Measurements from ENCODE around the gene TCP11L1.

The TCP11L1 gene, protein sequence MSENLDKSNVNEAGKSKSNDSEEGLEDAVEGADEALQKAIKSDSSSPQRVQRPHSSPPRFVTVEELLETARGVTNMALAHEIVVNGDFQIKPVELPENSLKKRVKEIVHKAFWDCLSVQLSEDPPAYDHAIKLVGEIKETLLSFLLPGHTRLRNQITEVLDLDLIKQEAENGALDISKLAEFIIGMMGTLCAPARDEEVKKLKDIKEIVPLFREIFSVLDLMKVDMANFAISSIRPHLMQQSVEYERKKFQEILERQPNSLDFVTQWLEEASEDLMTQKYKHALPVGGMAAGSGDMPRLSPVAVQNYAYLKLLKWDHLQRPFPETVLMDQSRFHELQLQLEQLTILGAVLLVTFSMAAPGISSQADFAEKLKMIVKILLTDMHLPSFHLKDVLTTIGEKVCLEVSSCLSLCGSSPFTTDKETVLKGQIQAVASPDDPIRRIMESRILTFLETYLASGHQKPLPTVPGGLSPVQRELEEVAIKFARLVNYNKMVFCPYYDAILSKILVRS

DNA sequence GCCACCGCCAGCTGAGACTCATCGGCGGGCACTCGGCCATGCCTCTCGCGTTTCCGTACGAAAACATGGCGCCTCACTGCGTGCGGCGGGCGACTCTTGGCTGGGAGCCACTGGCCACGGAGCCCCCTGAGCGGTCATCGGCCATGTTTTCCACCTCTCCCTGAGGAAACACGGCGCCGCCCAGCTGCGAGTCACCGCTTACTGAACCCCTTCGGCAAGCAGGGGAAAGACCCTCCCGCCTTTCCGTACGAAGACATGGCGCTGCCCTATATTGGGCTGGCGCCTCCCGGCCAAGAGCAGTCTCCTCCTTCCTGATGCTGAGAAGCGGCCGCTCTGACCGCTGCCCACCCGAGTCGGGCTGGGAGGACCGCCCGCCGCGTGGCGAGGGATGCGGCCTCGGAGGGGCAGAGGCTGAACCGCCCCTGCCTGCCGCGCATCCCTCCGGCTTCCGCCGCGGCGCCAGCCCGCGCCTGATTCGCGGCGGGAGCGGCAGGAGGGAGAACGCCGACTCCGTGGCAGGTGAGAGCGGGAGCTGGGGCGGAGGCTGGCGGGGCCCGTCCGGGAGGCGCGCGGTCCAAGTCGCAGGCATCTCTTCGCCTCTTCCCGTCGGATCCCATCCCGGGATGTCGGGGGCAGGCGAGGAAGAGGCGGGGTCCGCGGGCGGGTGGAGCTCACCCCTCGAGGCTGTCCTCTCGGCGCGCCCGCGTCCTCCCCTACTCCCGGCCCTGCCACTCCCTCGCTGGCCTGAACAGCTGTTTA is at the start of gene TCP11L1:
Gene TCP11L1, plus strand, starts transcription at position 299 of the 759 bp plus-strand sequence. CDS start 4,202 bp downstream, outside the sequence.
- DNase-seq (ENCODE audit: low spot score) (peak; percentile 90), FAIRE-seq (peak; percentile 75)

DNA sequence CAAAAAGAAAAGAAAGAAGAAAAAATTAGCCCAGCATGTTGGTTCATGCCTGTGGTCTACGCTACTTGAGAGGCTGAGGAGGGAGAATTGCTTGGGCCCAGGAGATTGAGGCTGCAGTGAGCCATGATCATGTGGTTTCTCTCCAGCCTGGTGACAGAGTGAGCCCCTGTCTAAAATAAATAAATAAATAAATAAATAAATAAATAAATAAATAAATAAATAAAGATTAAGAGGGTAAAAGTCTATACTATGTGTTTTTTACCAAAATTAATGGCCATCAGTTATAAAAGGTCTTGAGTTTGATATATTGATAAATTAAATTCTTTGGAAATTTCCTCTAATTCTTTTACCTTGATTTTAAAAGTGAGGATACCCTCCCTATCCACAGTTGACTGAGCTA is 48.9 kb upstream of the TCP11L1 start:
- no peak for FAIRE-seq
- no peak for DNase-seq (ENCODE audit: low spot score)

DNA sequence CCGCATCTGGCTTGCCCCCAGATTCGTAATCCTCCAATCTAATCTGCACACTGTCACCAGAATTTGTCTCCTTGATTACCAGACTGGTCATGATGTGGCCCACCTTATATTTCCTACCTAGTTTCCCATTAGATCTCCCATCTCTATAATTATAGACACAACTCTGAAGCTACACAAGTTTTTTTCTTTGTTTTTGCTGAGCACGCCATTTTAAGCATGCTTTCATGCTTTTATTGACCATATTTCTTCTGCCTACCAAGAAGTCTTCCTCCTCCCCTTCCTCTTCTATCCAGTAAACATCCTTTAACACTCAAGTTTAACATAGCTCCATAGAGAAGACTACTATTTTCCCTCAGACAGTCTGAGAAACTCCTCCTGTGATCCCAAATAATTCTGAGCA is 47.9 kb upstream of the TCP11L1 start:
- DNase-seq (ENCODE audit: low spot score): no peak
- FAIRE-seq: no peak

DNA sequence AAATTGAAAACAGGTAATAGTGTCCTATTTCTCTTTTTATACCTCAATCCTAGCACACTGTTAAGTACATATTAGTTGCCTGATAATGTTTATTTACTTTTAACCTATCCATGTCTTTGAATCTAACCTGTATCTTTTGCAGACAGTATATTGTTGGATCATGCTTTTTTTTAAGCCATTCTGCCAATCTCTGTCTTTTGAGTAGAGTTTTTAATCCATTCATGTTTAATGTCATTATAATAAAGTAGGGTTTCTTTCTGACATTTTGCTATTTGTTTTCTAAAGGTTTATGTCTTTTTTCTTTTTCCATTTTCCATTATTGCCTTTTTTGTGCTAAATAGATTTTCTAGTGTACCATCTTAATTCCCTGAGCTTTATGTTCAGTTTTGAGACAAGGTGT is 47.5 kb upstream of the TCP11L1 start:
- FAIRE-seq (no peak), DNase-seq (ENCODE audit: low spot score) (no peak)

DNA sequence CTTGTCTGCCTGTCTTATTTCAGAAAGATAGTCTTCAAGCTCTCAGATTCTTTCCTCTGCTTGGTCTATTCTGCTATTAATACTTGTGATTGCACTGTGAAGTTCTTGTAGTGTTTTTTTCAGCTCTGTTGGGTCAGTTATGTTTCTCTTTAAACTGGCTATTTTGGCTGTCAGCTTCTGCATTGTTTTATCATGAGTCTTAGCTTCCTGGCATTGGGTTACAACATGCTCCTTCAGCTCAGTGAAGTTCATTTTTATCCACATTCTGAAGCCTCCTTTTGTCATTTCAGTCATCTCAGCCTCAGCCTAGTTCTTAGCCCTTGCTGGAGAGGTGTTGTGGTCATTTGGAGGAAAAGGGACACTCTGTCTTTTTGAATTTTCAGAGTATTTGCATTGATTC is 39.2 kb upstream of the TCP11L1 start:
- DNase-seq (ENCODE audit: low spot score) (no peak), FAIRE-seq (no peak)

DNA sequence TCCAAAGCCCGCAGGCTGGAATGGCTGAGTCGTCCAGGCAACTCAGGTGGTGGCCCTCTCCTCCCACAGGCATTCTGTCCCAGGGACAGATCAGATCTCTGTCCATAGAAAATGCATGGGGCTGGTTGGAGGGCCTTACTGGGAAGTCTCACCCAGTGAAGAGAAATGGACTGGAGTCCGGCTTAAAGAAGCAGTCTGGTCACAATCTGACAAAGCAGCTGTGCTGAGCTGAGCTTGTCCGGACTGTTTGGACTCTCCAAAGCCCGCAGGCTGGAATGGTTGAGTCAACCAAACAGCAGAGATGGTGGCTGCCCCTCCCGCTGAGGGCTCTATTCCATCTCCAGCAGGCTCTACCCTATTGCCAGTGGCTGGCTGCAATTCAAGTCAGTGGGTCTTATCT is 38.1 kb upstream of the TCP11L1 start:
- DNase-seq (ENCODE audit: low spot score): no peak
- FAIRE-seq: no peak

DNA sequence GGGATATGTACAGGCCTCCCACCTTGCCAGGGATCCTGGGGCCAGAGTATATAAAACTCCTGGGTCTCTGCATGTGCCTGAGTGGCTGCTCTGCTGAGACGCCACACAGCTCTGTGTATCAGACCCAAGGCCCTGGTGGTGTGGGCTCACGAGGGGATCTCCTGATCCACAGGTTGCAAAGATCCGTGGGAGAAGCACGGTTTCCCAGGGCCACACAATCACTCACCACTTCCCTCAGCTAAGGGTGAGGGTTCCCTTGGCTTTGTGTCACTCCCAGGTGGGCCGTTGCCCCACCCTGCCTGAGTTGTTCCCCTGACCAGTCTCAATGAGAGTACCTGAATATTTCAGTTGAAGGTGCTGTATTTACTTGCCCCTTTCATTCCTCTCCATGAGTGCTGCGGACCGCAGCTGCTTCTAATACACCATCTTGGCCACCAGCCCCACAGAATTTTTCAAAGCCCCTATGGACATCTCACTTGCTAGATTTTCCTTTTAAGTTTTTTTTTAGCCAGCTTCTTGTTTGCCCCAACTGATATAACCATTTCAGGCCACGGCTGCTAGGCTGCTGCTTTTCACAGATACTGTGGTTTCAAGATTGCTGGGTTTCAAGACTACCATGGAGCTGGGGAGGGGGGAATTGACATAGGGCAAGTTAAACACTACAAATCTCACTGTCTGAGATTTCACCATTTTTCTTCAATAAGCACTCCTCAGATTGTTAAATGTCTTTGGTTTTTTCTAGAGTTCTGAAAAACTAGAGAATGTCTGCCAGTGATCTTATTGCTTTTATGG is 37.4 kb upstream of the TCP11L1 start:
- DNase-seq (ENCODE audit: low spot score) (no peak), FAIRE-seq (no peak)

DNA sequence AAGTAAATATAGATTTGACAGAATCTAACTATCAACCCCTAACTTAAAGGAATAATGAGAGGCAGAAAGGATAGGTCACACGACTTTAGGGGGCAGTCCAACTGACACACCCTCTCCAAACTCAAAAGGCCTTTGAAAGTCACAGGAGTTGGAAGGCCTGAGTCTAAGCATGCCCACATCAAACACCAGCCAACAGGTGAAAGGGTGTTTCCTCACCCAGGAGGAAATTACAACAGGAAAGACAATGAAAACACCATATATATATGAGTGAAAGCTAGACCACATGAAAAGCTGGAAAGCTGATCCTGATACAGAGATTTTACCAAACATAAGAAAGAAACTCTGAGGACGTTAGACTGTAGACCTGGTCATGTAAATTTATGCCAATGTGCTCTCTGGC is 34.2 kb upstream of the TCP11L1 start:
- DNase-seq (ENCODE audit: low spot score) (no peak), FAIRE-seq (no peak)

DNA sequence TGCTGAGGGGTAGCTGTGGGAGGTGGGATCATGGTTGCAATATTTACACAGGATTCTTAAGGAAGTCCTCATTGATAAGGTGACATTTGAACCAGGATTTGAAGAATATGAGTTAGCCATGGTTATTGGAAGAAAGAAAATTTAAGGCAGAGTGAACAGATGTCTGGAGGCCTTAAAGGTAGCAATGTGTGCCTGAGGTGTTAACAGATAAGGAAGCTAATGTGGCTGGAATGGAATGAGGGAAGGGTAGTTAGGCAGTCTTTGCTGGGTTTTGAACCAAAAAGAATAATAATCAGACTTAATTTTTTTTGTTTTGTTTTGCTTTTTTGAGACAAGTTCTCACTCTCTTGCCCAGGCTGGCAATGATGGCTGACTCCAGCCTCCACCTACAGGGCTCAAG is 33.4 kb upstream of the TCP11L1 start:
- FAIRE-seq (no peak), DNase-seq (ENCODE audit: low spot score) (no peak)

DNA sequence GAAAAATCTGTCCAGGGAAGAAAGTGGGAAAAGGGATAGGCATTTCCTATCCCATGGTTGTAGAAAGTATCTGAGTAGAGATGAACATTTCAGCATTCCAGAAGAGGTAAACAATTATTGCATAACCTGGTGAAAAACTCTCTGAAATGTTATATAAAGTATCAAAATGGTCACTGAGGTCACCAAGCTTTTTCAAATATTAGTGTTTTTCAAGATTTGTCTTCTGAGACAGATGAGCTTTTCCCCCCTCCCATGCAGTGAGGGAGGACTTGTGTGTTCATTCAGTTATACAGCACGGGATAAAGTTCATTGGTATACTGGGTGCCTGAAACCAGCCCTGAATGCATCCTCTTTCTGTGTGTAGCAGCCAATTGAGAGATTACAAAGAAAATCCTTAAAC is 25.6 kb upstream of the TCP11L1 start:
- DNase-seq (ENCODE audit: low spot score): no peak
- FAIRE-seq: no peak

DNA sequence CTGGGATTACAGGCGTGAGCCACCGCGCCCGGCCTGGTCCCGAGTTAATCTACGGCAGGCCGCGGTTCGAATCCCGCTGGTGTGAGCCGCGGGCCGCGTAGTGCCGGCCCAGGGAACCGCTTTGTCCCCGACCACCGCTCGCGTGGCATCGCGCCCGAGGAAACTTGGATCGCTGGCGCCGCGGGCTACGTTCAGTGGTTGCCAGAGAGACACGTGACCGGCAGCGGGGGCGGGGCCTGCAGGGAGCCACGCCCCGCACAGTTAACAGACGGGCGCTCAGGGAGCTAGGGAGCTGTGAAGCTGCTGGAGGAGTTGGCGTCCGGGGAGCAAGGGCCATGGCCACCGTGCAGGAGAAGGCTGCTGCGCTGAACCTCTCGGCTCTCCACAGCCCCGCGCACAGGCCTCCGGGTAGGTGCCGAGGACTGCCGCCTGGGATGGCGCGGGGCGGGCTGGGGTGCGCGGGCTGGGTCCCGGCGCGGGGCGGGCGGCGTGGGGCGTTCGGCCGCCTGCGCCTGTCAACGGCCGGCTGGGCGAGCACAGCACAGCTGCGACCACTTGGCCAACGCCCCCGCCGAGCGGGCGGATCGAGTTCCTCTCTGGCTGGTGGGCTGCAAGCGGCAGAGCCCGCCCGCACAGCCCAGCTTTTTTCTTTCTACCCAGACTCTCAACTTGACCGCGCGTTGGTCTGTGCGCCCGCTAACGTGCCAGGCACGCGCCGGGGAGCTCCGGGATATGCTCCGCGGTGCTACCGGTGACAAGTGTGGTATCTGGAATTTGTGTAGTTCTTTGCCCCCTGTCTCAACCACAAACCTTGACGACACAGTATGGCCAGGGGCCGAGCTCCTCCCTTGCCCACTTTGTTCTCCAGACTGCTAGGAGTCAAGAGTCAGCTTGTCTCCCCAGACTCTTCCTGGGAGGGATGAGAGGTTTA is 23.5 kb upstream of the TCP11L1 start, which contains the start of gene DEPDC7:
Gene DEPDC7, plus strand, starts transcription at position 258 of the 931 bp plus-strand sequence. Its CDS starts 78 bp downstream, at position 336.
- FAIRE-seq (peak; percentile 77), DNase-seq (ENCODE audit: low spot score) (peak; percentile 92)

DNA sequence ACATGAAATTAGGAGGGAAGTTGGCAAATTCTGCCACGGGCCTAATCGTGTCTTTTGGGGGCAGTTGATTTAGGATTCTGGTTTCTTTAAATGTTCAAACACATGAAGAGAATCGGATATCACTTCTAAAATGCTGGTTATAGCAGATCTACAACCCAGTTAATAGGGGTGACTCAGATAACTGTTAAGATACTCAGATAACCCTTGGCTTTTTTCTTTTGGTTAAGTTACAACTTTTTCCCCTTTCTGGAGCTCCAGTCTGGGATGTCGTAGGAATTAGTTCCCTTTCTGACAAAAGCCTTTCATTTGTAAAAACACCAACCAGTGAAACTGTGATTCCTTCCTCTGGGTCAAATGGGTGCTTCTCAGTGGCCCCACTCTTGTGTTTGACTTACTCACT is 22.7 kb upstream of the TCP11L1 start:
- no peak for DNase-seq (ENCODE audit: low spot score)
- FAIRE-seq: no peak

DNA sequence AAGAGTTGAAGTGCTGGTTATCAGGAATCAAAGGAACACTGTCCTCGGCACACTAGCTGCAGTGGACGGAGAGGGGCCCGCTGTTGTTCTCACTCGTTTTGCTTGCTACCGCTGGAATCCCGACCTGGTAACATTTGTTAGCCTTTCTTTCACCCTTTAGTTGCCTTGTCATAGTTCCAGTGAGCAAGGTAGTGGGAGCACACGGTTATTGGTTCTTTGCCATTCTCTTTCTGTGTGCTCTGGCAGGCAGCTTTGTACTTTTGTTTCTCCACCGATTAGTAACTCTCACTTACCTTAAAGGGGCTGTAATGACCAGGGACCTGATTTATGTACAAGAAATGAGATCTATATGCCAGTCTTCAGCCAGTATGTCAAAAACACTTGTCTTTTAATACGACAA is 21.9 kb upstream of the TCP11L1 start:
- no peak for DNase-seq (ENCODE audit: low spot score)
- no peak for FAIRE-seq

DNA sequence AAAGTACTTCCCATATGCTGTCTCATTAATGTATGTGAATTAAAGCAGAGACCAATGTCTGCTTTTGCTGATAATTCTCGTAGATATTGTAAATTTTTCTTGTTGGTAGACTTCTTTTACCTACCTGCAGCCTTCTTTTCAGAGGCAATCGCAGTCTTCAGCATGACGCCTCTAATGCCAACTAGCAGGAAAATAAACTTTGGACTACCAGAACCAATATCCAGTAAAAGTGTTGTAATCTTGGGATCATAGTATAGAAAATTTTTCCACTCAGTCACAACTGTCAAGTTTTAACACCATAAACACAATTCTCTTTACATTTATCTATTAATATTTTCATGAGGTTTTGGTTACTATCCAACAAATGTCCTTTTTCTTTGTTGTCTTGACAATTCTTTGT is 21.4 kb upstream of the TCP11L1 start:
- FAIRE-seq: no peak
- DNase-seq (ENCODE audit: low spot score): no peak

DNA sequence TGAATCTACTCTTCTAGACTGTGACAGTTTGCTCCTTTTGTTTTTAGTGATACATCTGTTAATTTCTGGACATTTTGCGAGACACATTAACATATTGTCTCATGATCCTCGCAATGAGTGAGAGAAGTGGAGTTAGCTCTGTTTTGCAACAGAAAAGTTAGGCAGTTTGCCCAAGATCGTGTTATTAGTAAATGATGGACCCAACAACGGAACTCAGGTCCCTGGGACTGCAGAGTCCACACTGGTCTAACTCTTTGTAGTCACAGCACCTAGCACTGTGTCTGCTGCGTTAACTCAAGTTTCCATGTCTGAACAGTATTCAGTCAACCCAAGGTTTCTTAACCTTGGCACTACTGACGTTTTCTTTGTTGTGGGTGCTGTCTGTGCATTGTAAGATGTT is 20.5 kb upstream of the TCP11L1 start:
- no peak for FAIRE-seq

DNA sequence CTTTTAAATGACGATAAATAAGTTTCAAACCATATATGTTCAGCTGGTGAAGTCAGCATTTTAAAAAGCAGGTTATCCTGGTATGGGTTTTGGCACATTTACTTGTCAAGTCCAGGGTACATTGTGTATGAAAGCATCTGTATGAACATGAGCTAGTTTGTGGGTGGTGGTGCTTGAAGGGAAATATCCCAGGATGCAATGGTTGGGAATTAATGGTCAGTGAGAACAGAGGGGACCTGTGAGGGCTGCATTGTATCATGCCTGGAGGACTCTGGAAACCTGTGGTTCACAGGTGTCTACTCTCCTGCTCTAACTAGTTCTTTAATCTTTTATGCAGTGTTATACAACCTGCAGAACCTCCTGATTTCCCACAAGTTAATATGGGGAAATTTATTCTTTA is 17.9 kb upstream of the TCP11L1 start:
- no peak for DNase-seq (ENCODE audit: low spot score)

More for the DNA sequence above, 20.5 kb upstream of the TCP11L1 start:
- DNase-seq (ENCODE audit: low spot score): no peak

DNA sequence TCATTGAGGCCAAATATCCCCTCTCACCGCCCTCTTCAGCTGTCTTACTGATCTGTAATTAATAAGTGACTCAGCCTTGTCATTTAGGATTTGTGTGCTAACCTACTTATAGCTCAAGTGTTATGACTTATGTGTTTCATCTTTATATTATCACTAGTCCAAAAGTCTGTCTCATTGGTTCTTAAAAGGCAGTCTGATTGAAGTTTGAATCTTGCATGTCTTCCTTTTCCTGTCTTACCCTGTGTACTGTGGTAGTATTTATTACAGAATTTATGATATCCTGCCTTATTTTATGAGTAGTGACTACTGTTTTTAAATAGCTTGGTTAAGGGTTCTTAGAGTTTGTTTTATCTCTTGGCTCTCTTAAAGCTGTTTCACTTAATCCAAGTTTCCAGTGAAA is 17.4 kb upstream of the TCP11L1 start:
- FAIRE-seq (no peak), DNase-seq (ENCODE audit: low spot score) (no peak)

More for the DNA sequence above, 17.9 kb upstream of the TCP11L1 start:
- no peak for FAIRE-seq

DNA sequence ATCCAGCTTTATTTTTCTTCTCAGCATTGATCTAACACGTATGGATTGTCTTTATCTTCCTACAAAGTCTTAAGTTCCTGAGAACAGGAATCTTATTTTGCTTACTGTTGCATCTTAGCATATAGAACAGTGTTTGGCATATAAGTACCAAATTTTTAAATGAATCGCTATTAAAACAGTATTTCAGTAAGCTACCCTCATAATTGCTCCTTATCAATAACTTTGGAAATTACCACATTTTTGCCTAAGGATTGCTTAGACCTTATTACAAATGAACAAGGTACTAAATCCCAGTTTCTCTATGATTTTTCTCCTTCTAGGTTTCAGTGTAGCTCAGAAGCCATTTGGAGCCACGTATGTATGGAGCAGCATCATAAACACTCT is 14.0 kb upstream of the TCP11L1 start:
- FAIRE-seq (no peak), DNase-seq (ENCODE audit: low spot score) (no peak)

DNA sequence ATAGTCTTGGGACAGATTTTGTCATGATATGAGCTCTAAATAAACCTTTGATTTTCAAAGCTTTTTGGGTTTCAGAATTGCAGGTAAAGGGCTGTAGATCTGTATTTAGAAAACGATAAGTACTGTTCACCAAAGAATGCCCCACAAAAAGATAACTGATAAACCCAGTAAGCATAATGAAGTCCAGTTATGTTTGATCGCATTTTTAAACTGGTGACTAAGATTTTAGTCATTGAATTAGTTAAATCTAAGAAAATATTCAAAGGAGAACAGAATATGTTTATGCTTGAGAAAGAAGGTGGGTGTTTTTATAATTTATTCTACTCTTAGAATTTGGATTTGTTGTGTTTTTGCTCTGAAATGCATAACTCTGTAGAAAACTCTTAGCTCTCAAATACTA is 12.1 kb upstream of the TCP11L1 start:
- DNase-seq (ENCODE audit: low spot score) (no peak), FAIRE-seq (no peak)

DNA sequence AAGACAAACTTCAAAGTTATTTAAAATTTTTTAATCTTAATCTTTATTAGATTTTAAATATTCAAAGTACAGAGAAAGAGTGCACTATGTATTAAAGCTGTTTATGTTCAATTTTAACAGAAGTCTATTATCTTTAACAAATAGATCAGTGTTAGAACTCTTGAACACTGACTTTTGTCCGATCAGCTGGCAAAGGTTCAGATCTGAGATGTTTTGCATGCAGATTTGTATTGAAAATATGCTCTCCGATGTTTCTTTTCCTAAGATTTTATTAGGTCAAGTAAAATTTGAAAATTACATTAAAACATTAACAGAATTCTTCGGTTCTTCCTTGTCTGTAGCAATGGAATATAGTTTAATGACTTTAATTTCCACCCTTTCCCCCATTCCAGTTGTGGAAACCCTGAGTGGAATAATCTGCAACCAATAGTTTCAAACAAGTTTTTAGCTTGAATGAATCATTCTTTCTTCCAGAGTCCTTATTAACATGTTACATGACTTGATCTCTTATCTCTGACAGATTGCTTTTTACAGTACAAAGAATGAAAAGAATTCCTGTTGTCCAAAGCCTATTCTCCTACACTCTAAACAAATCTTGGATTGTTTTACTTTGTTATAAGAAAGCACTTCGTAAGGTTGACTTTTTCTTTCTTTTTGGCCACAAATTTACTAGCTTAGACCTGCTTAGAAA is 11.4 kb upstream of the TCP11L1 start:
- DNase-seq (ENCODE audit: low spot score) (no peak), FAIRE-seq (no peak)
